IMR-90 (cell line): Measurements from ENCODE around the gene PDZRN3. TPM values are rescaled to one million over a fixed set of nuclear protein-coding genes. Genes with fewer than 3 reads are reported as not detected.
A peak's percentile ranks its signal among the peaks of the same experiment; 100 is the strongest.

Experiments used
- ATAC-seq: fragments of 200-7000 bp; cut with Tn5 transposase; 2 replicates; pipeline ENCODE4 v1.9.1; 2020; ENCODE audit warnings: low read depth, mild to moderate bottlenecking, moderate library complexity
- BruUV-seq: library from RNA; stranded (reverse); fragments of 400-500 nt; replicated peaks from 2 replicates; lab custom pipeline; 2021; lab: Mats Ljungman, UMichigan
- CTCF ChIA-PET: fragments of 300-600 bp; formaldehyde crosslinking; extraction: SDS; loops from one replicate; lab custom pipeline; 2021; ENCODE audit warnings: antibody characterized with exemption; lab: Yijun Ruan, JAX
- POLR2A ChIA-PET: fragments of 300-600 bp; sonication (Branson Sonifier 250); formaldehyde crosslinking; loops from one replicate; lab custom pipeline; 2022; ENCODE audit warnings: antibody characterized with exemption; ENCODE audit not compliant: unreplicated experiment; lab: Charles Lee
- DNase-seq: peaks from one replicate; pipeline ENCODE4 v3.0.0; 2013
- H2AFZ ChIP-seq: replicated peaks from 2 replicates; pipeline ENCODE3; 2013; ENCODE audit warnings: low read length, mild to moderate bottlenecking; ENCODE audit not compliant: poor library complexity
- H2AK5ac ChIP-seq: 2 replicates; pipeline ENCODE4 v1.6.1; 2013; ENCODE audit warnings: low read depth, low read length, inconsistent platforms
- H2AK9ac ChIP-seq: replicated peaks from 2 replicates; pipeline ENCODE3; 2013; ENCODE audit warnings: mild to moderate bottlenecking, low read depth, low read length, moderate library complexity; ENCODE audit not compliant: poor library complexity
- H2BK120ac ChIP-seq: 2 replicates; pipeline ENCODE4 v1.6.1; 2013; ENCODE audit warnings: low read depth, low read length, inconsistent platforms
- H2BK15ac ChIP-seq: 3 replicates; pipeline ENCODE4 v1.6.1; 2013; ENCODE audit warnings: low read depth, low read length, inconsistent platforms
- H2BK20ac ChIP-seq: 2 replicates; pipeline ENCODE4 v1.6.1; 2013; ENCODE audit warnings: low read depth, mild to moderate bottlenecking, inconsistent platforms, low read length, moderate library complexity
- H2BK5ac ChIP-seq: 2 replicates; pipeline ENCODE4 v1.6.1; 2013; ENCODE audit warnings: mild to moderate bottlenecking, low read depth, low read length, inconsistent platforms; ENCODE audit not compliant: poor library complexity, severe bottlenecking
- H3K14ac ChIP-seq: replicated peaks from 2 replicates; pipeline ENCODE4 v1.6.1; 2013; ENCODE audit warnings: low read depth, low read length, inconsistent platforms
- H3K18ac ChIP-seq: 2 replicates; pipeline ENCODE4 v1.6.1; 2013; ENCODE audit warnings: low read depth, low read length, control low read depth
- H3K23ac ChIP-seq: 2 replicates; pipeline ENCODE4 v1.6.1; 2013; ENCODE audit warnings: low read depth, low read length, inconsistent platforms
- H3K27ac ChIP-seq: 2 replicates; pipeline ENCODE4 v1.5.1; 2013; ENCODE audit warnings: mild to moderate bottlenecking, control low read depth, low read length; ENCODE audit not compliant: insufficient read depth
- H3K27me3 ChIP-seq: 2 replicates; pipeline ENCODE4 v1.6.1; 2013; ENCODE audit warnings: low read length; ENCODE audit not compliant: control insufficient read depth, insufficient read depth
- H3K36me3 ChIP-seq: 2 replicates; pipeline ENCODE4 v1.6.1; 2013; ENCODE audit warnings: low read length, mixed read lengths; ENCODE audit not compliant: control insufficient read depth, insufficient read depth
- H3K4ac ChIP-seq: 2 replicates; pipeline ENCODE4 v1.6.1; 2013; ENCODE audit warnings: low read depth, low read length, inconsistent platforms
- H3K4me1 ChIP-seq: 2 replicates; pipeline ENCODE4 v1.6.1; 2013; ENCODE audit warnings: low read length, mixed read lengths; ENCODE audit not compliant: control insufficient read depth, insufficient read depth
- H3K4me2 ChIP-seq: 2 replicates; pipeline ENCODE4 v1.6.1; 2013; ENCODE audit warnings: low read depth, mild to moderate bottlenecking, control low read depth, low read length, moderate library complexity
- H3K4me3 ChIP-seq: 2 replicates; pipeline ENCODE4 v1.5.1; 2013; ENCODE audit warnings: low read depth, mild to moderate bottlenecking, control low read depth, low read length, moderate library complexity; ENCODE audit not compliant: insufficient read depth
- H3K56ac ChIP-seq: 2 replicates; pipeline ENCODE4 v1.6.1; 2013; ENCODE audit warnings: low read length, inconsistent platforms; ENCODE audit not compliant: insufficient read depth; ENCODE audit errors: extremely low read depth
- H3K79me1 ChIP-seq, 2 experiments: 2 replicates each; pipeline ENCODE4 v1.6.1; 2013; ENCODE audit warnings: low read length in 2 of 2, inconsistent platforms in 1 of 2, low read depth in 1 of 2
- H3K9ac ChIP-seq: 2 replicates; pipeline ENCODE4 v1.6.1; 2013; ENCODE audit warnings: low read depth, low read length, control low read depth
- H3K9me1 ChIP-seq: 2 replicates; pipeline ENCODE4 v1.6.1; 2013; ENCODE audit warnings: low read length, inconsistent platforms; ENCODE audit not compliant: insufficient read depth
- H3K9me3 ChIP-seq: 2 replicates; pipeline ENCODE4 v1.6.1; 2013; ENCODE audit warnings: low read length; ENCODE audit not compliant: control insufficient read depth, insufficient read depth
- H4K20me1 ChIP-seq: 2 replicates; pipeline ENCODE4 v1.6.1; 2013; ENCODE audit warnings: low read length, inconsistent platforms; ENCODE audit not compliant: insufficient read depth
- H4K5ac ChIP-seq: 2 replicates; pipeline ENCODE4 v1.6.1; 2013; ENCODE audit warnings: mild to moderate bottlenecking, low read depth, low read length, control low read depth
- H4K8ac ChIP-seq, 2 experiments: 2 replicates each; pipeline ENCODE4 v1.6.1; 2013; ENCODE audit warnings: low read depth in 2 of 2, low read length in 2 of 2, control low read depth in 1 of 2, inconsistent platforms in 1 of 2
- H4K91ac ChIP-seq: 2 replicates; pipeline ENCODE4 v1.6.1; 2013; ENCODE audit warnings: low read depth, low read length, inconsistent platforms; ENCODE audit not compliant: insufficient read depth
- MAFK ChIP-seq: IDR thresholded peaks from 2 replicates; pipeline ENCODE4 v1.6.1; 2012; ENCODE audit warnings: low read depth, low read length, improper control_type of control experiment
- WGBS, 2 experiments: methylation state at CpG; one replicate each; pipeline versions ENCODE4 v1.1.5 to v1.1.7; 2013; ENCODE audit warnings: missing lambda C conversion rate in 2 of 2; ENCODE audit not compliant: insufficient read length in 1 of 2; ENCODE audit errors: extremely low coverage in 2 of 2; 5-methylcytosine and 5-hydroxymethylcytosine counted together
- dilution Hi-C: fragments of 300-500 bp; cut with HindIII; formaldehyde crosslinking; loops from one replicate; pipeline ENCODE4 v1.14.3; 2018; ENCODE audit warnings: low sequenced_read_pairs; ENCODE audit not compliant: unreplicated experiment
- in situ Hi-C: fragments of 300-500 bp; cut with MboI; formaldehyde crosslinking; loops from 3 replicates; pipeline ENCODE4 v1.14.3; 2019; ENCODE audit warnings: low sequenced_read_pairs, inconsistent platforms, mixed read lengths
- intact Hi-C: fragments of 100-400 bp; cut with micrococcal nuclease; formaldehyde crosslinking; loops from 2 replicates; pipeline ENCODE4 v1.10.0; 2022
- polyA plus RNA-seq, 3 experiments: library from polyadenylated mRNA; depleted of rRNA; stranded (reverse); fragments of >200 nt; gene quantifications; 2 replicates each; pipeline ENCODE4 v1.2.3, GENCODE V29; 2012; ENCODE audit warnings: low replicate concordance in 1 of 3
- total RNA-seq: library from RNA; depleted of rRNA; stranded (reverse); fragments of >200 nt; gene quantifications from 2 replicates; pipeline ENCODE4 v1.2.3, GENCODE V29; 2012
- TF ChIP-seq, protein P1 (sequence below): conservative IDR thresholded peaks from 2 replicates; pipeline ENCODE4 v1.5.1; 2012; ENCODE audit warnings: mild to moderate bottlenecking, low read depth, low read length, improper control_type of control experiment
- TF ChIP-seq, protein P2 (sequence below): fragments of 150-350 bp; IDR thresholded peaks from 2 replicates; pipeline ENCODE4 v1.6.1; 2016; ENCODE audit warnings: low read depth, mild to moderate bottlenecking, low read length, moderate library complexity, borderline replicate concordance

PDZRN3 gene
- total and polyA plus RNA-seq, 2 of the 4 experiments (the other 2 are of a cell fraction), result 9.4 to 17.0 TPM

DNA sequence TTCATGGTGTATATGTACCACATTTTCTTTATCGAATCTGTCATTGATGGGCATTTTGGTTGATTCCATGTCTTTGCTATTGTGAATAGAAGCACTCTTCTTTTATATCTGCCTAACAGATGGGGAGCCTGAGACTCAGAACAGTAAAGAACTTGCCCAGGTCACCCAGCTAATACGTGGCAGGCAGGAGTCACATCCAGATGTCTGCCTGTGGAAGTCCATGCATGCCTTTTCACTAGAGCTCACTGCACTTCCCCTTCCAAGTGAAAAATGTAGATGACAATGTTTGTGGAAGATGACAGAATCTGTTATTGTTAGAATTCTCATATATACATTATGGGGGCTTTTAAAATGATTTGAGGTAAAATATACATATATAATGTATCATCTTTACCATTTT lies 165.0 kb downstream of the PDZRN3 start:
- peaks cover 3% of the 10 kb centered on the region; the same call in 1 of the 2 replicates for H4K20me1 ChIP-seq
- DNase-seq, result peak; percentile 55

More for the DNA sequence above, 165.0 kb downstream of the PDZRN3 start:
- H3K9ac ChIP-seq, result no peak overlapping the region
- no peak overlapping the region for H3K27ac ChIP-seq
- H3K9me1 ChIP-seq, result no peaks in the 10 kb centered on the region; the same call in 1 of the 2 replicates
- 0 out of 2 replicates have a peak, but pooled peaks have one; percentile 36 for ATAC-seq
- in situ Hi-C loops (loop anchor here (5.0 kb wide), 1 partner anchor 38 kb away; no protein-coding TSS in a partner anchor), dilution Hi-C loops (no loop called here), intact Hi-C loops (loop anchor here (5.0 kb wide), 2 partner anchors 163 to 388 kb away; partner anchors contain the start of gene PDZRN3)
- H3K4ac ChIP-seq, result no peak overlapping the region
- H4K8ac ChIP-seq, result no peak overlapping the region
- POLR2A ChIA-PET, result no interaction called here
- no peak overlapping the region for H2AK9ac ChIP-seq
- H4K5ac ChIP-seq, result no peak overlapping the region
- no peak overlapping the region for H3K4me2 ChIP-seq
- H2BK5ac ChIP-seq, result no peak overlapping the region
- H3K27me3 ChIP-seq, result no peaks in the 10 kb centered on the region
- peaks cover 8 to 13% of the 10 kb centered on the region in 2 experiments; a peak in 2 of 4 replicates for H3K79me1 ChIP-seq
- TF ChIP-seq MAFK, result no peak
- TF ChIP-seq, protein P1, sequence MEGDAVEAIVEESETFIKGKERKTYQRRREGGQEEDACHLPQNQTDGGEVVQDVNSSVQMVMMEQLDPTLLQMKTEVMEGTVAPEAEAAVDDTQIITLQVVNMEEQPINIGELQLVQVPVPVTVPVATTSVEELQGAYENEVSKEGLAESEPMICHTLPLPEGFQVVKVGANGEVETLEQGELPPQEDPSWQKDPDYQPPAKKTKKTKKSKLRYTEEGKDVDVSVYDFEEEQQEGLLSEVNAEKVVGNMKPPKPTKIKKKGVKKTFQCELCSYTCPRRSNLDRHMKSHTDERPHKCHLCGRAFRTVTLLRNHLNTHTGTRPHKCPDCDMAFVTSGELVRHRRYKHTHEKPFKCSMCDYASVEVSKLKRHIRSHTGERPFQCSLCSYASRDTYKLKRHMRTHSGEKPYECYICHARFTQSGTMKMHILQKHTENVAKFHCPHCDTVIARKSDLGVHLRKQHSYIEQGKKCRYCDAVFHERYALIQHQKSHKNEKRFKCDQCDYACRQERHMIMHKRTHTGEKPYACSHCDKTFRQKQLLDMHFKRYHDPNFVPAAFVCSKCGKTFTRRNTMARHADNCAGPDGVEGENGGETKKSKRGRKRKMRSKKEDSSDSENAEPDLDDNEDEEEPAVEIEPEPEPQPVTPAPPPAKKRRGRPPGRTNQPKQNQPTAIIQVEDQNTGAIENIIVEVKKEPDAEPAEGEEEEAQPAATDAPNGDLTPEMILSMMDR, result no peak
- TF ChIP-seq, protein P2, sequence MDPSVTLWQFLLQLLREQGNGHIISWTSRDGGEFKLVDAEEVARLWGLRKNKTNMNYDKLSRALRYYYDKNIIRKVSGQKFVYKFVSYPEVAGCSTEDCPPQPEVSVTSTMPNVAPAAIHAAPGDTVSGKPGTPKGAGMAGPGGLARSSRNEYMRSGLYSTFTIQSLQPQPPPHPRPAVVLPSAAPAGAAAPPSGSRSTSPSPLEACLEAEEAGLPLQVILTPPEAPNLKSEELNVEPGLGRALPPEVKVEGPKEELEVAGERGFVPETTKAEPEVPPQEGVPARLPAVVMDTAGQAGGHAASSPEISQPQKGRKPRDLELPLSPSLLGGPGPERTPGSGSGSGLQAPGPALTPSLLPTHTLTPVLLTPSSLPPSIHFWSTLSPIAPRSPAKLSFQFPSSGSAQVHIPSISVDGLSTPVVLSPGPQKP, result no peak
- no peak overlapping the region for H4K91ac ChIP-seq
- no peak overlapping the region for H2AFZ ChIP-seq
- H3K4me3 ChIP-seq, result no peak overlapping the region
- no peak overlapping the region for H3K14ac ChIP-seq
- peaks cover 11% of the 10 kb centered on the region for H3K4me1 ChIP-seq
- H3K56ac ChIP-seq, result no peak overlapping the region
- no peak overlapping the region for H2AK5ac ChIP-seq
- no peak overlapping the region for H3K23ac ChIP-seq
- CTCF ChIA-PET, result no interaction called here
- no peaks in the 10 kb centered on the region for H3K9me3 ChIP-seq
- H3K18ac ChIP-seq, result no peak overlapping the region
- H3K36me3 ChIP-seq, result no peaks in the 10 kb centered on the region
- H2BK15ac ChIP-seq, result no peak overlapping the region
- no peak overlapping the region for H2BK120ac ChIP-seq
- BruUV-seq, result no TSS peak
- no peak overlapping the region for H2BK20ac ChIP-seq
- no CpG with 5 or more reads among the region's 2 CpGs for WGBS, 2 experiments
